ENCODE measurements around the gene GOPC. TPM values are rescaled to one million over a fixed set of nuclear protein-coding genes. Genes with fewer than 3 reads are reported as not detected.
A peak's percentile ranks its signal among the peaks of the same experiment; 100 is the strongest.

Gene GOPC
- total and polyA plus RNA-seq, 2 of the 13 experiments (the other 11 are each of a cell fraction or from before 2014, with no cell fraction given), result 20.9 to 41.5 TPM

DNA sequence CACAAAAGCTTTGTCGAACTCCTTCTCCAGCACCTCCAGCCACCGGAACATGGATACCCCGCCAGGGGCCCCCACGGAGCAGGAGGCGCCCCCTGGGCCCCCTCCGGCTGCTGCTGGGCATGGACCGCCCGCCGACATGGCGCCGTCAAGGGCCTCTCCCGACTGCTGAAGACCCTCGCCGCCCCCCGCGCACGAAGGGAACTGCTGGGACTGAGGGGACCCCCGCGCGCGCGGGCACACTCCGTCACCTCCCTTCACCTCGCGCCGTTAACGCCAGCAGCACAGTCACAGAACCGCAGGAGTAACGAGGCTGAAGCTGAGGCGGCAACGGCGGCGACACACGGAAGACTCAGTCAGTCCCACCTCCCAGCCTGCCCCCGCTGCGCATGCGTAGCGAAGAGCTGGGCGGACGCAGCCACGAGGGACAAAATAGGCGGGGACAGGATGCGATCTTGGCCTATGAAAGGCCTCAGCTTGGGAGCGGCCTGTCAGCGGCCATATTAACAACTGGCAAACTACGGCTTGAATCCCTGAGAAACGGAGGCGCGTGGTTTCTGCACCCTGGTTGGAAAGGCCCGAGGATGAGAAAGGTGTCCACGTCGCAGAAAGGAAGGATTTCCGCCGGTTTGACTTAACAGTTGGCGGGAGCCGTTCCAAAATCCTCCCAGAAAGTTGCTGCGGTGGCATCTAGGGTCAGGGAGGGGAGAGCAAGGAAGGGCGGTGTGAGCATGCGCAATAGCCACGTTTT, at the start of gene GOPC (continued):
- TF ChIP-seq ZNF772 (CRISPR knock-in tag; IDR thresholded peaks at IDR 0.05) (peak; percentile 95), ZNF281 (CRISPR knock-in tag; IDR thresholded peaks at IDR 0.05; ENCODE audit: borderline replicate concordance) (peak; percentile 59), BCL6 (CRISPR knock-in tag; IDR thresholded peaks at IDR 0.05) (peak; percentile 71), SNAPC5 (CRISPR knock-in tag; IDR thresholded peaks at IDR 0.05; ENCODE audit: borderline replicate concordance) (peak; percentile 93; the same call in 1 of the 2 replicates), RNF219 (CRISPR knock-in tag; IDR thresholded peaks at IDR 0.05) (no peak), ZFX (CRISPR knock-in tag; IDR thresholded peaks at IDR 0.05; ENCODE audit: low read depth) (peak; percentile 100), GFI1 (CRISPR knock-in tag; IDR thresholded peaks at IDR 0.05; ENCODE audit: borderline replicate concordance) (peak; percentile 75; the same call in 1 of the 2 replicates), GTF2F1 (IDR thresholded peaks at IDR 0.05; ENCODE audit: low read length) (0 out of 2 replicates have a peak, but pooled peaks have one; percentile 15), MXD1 (CRISPR knock-in tag; IDR thresholded peaks at IDR 0.05) (peak; percentile 98), NFRKB (IDR thresholded peaks at IDR 0.05) (peak; percentile 79; the same call in 1 of the 2 replicates), ZNF30 (CRISPR knock-in tag; IDR thresholded peaks at IDR 0.05) (0 out of 2 replicates have a peak, but pooled peaks have one; percentile 62), PHF5A (CRISPR knock-in tag; IDR thresholded peaks at IDR 0.05; ENCODE audit: low read depth, unreplicated experiment) (peak; percentile 87), HOXA5 (CRISPR knock-in tag; IDR thresholded peaks at IDR 0.05) (peak; percentile 98), NR2C2 (CRISPR knock-in tag; IDR thresholded peaks at IDR 0.05; ENCODE audit: borderline replicate concordance) (peak; percentile 80), MYNN (CRISPR knock-in tag; IDR thresholded peaks at IDR 0.05; ENCODE audit: low read depth) (peak; percentile 80; the same call in 1 of the 2 replicates), SOX6 (IDR thresholded peaks at IDR 0.05) (no peak), SOX6 (CRISPR knock-in tag; IDR thresholded peaks at IDR 0.05) (peak; percentile 82)
- TF ChIP-seq, protein P1, sequence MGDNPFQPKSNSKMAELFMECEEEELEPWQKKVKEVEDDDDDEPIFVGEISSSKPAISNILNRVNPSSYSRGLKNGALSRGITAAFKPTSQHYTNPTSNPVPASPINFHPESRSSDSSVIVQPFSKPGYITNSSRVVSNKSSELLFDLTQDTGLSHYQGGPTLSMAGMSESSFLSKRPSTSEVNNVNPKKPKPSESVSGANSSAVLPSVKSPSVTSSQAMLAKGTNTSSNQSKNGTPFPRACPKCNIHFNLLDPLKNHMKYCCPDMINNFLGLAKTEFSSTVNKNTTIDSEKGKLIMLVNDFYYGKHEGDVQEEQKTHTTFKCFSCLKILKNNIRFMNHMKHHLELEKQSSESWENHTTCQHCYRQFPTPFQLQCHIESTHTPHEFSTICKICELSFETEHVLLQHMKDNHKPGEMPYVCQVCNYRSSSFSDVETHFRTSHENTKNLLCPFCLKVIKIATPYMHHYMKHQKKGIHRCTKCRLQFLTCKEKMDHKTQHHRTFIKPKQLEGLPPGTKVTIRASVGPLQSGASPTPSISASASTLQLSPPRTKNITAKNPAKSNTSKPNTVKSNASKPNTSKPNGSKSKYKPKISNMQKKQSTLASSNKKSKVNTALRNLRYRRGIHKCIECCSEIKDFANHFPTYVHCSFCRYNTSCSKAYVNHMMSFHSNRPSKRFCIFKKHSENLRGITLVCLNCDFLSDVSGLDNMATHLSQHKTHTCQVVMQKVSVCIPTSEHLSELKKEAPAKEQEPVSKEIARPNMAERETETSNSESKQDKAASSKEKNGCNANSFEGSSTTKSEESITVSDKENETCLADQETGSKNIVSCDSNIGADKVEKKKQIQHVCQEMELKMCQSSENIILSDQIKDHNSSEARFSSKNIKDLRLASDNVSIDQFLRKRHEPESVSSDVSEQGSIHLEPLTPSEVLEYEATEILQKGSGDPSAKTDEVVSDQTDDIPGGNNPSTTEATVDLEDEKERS (CRISPR knock-in tag; IDR thresholded peaks at IDR 0.05), result peak; percentile 96
- TF ChIP-seq, protein P2, sequence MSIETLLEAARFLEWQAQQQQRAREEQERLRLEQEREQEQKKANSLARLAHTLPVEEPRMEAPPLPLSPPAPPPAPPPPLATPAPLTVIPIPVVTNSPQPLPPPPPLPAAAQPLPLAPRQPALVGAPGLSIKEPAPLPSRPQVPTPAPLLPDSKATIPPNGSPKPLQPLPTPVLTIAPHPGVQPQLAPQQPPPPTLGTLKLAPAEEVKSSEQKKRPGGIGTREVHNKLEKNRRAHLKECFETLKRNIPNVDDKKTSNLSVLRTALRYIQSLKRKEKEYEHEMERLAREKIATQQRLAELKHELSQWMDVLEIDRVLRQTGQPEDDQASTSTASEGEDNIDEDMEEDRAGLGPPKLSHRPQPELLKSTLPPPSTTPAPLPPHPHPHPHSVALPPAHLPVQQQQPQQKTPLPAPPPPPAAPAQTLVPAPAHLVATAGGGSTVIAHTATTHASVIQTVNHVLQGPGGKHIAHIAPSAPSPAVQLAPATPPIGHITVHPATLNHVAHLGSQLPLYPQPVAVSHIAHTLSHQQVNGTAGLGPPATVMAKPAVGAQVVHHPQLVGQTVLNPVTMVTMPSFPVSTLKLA (IDR thresholded peaks at IDR 0.05), result peak; percentile 77
